GM18505 (cell line): ENCODE data around the gene LRP11.
"Not testable (repeated sequence)": the region's sequence is repeated elsewhere in the genome, so short reads cannot be mapped to it uniquely, and the experiment has no call there.

Source experiments
- ATAC-seq: cut with Tn5 transposase; IDR thresholded peaks from one replicate; pipeline ENCODE4 v1.9.1; 2021; ENCODE audit not compliant: unreplicated experiment
- POLR2A ChIP-seq: IDR thresholded peaks from 4 replicates; pipeline ENCODE4 v1.6.1; 2011; ENCODE audit warnings: borderline replicate concordance; ENCODE audit not compliant: insufficient read depth, insufficient read length; ENCODE audit errors: extremely low read depth

The LRP11 gene

GRCh38 chr6:149903938-149904611, 39.9 kb upstream of the LRP11 start:
- no peak for ATAC-seq
- TF ChIP-seq POLR2A = no peak

DNA sequence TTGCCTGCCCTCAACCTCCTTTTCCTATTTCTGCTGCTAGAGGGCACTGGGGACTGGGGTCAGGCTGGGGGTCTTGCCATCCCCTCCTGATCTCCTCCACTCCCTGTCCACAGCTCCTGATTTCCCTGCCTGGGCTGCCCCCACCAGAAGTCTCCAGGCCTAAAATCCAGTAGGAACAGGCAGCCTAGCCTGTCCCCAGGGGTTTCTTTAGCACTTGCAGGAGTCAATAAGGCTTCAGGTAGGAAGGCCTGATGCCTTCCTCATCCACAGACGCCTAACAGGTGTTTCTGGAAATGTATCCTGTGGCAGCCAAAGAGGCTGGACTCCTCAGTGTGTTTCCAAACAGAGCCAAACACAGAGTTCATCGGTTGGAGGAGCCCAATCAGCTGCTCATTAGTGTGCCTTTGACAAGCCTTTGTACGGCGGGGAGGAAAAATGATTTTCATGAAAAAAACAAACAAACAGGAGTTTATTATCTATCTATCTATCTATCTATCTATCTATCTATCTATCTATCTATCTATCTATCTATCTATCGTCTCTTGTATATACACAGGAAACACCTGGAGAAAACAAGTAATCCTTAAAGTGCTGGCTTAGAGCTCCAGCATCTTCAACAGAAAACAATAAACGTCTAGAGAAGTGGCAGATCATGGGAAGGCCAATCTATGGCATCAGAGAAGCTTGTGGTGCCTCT, 37.4 kb upstream of the LRP11 start:
- no peak for ATAC-seq
- TF ChIP-seq POLR2A = no peak

- no peak for TF ChIP-seq POLR2A
- no peak for ATAC-seq
Observed at GRCh38 chr6:149900620-149901443, 36.7 kb upstream of the LRP11 start.

GRCh38 chr6:149899926-149900619, 35.9 kb upstream of the LRP11 start:
- no peak for ATAC-seq
- TF ChIP-seq POLR2A = no peak

DNA sequence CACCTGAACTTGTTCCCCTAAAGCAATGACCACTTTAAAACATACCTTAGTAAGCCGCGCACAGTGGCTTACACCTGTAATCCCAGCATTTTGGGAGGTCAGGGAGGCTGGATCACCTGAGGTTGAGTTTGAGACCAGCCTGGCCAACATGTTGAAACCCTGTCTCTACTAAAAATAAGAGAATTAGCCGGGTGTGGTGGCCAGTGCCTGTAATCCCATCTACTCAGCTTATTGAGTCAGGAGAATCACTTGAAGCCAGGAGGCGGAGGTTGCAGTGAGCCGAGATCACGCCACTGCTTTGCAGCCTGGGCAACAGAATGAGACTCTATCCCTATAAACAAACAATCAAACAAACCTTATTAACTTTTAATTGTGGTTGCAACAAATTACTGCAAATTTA, 35.3 kb upstream of the LRP11 start:
- ATAC-seq = no peak
- no peak for TF ChIP-seq POLR2A

DNA sequence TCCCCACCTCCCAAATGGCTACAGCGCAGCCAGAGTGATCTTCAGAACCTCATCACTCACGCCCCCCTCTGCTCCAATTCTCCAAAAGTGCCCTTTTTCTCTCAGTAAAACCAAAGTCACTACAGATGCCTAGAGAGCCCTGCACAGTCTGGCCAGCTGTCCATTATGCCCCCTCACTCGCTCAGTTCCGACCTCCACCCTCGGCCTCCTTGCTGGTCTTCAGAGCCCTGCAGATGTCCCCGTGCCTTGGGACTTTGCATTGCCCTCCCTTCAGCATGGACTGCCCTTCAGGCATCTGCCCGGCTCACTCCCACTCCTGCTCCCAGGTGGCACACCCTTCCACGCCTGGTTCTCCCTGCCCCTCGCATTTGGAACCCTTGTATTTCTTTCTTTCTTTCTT, 34.8 kb upstream of the LRP11 start:
- no peak for ATAC-seq
- TF ChIP-seq POLR2A = no peak

DNA sequence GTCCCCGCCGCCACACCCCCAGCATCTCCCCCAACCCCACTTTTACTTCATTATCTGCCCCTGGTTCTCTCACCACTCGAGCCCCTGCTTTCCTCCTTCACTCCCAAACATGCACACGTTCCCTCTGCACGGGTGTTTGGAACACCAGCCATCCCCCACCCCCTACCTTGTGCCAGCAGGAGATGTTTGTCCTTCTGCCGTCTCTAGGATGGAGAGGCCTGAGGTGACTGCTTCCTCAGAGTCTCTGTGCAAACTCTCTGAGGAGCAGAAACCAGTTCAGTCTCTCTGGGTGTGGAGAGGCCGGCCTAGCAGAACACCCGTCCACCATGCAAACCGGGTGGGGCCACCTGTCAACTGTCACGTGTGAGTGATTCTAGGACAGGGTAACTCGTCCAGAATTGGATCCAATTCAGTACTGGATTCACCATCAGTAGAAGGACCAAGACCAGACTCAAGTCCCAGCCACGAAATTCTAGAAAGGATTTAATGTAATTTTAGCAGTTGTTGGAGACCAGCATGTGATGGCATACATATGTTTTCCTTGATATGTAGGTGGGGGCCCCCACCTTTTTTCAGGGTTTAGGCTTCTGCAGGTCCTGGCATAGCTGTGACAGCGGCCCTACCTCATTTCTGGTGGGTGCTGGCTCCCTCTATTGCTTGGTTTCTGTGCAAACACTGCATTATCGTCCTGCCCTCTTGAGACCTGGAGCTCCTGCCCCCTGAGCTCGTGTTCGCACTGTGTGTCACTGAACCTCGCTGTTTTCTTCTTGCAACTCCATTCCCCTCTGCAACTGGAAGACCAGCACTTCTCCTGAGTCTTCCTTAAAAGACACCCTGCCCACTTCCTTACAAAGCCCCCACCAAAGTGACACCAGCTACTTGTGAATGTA, 33.9 kb upstream of the LRP11 start, which contains the start of gene RAET1E:
Gene RAET1E (minus strand): TSS at position 259 of the 890 bp plus-strand sequence. CDS start 7,212 bp downstream, outside the sequence.
- no peak for TF ChIP-seq POLR2A
- ATAC-seq = no peak

GRCh38 chr6:149897015-149897697, 33.0 kb upstream of the LRP11 start:
- no peak for ATAC-seq
- TF ChIP-seq POLR2A = no peak

GRCh38 chr6:149896491-149896890, 32.3 kb upstream of the LRP11 start:
- TF ChIP-seq POLR2A = no peak

DNA sequence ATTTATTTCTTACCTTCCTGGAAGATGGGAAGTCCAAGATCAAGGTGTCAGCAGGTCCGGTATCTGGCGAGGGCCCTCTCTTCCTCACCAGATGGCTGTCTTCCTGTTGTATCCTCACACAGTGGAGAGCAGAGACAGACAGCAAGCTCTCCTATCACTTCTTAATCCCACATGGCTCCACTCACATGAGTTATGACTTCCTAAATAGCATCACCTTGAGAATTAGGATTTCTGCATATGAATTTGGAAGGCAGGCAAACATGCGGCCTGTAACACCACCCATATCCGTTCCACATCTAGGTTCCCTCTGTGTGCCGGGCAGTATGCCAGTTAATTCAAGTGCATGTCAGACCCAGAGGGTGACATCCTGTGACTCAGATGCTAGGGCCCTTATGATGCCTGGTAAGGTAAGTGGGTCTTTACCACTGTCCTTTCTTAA, 31.7 kb upstream of the LRP11 start:
- ATAC-seq = no peak
- no peak for TF ChIP-seq POLR2A

More at GRCh38 chr6:149896491-149896890, 32.3 kb upstream of the LRP11 start:
- ATAC-seq = no peak

DNA sequence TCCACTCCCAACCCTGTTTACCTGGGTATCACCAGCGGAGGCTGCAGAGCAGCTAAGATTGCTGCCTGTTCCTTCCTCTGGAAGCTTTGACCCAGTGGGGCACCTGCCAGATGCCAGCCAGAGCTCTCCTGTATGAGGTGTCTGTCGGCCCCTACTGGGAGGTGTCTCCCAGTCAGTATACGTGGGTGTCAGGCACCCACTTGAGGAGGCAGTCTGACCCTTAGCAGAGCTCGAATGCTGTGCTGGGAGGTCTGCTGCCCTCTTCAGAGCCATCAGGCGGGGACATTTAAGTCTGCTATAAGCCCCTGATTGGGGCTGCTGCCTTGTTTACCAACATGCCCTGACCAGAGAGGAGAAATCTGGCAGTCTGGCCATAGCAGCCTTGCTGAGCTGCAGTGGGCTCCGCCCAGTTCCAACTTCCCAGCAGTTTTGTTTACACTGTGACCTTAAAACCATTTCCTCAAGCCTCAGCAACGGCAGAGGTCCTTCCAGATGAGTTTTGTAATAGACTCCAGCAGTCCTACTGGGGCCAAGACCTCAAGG, 31.0 kb upstream of the LRP11 start:
- no peak for TF ChIP-seq POLR2A
- ATAC-seq = no peak

GRCh38 chr6:149891864-149892263, 27.7 kb upstream of the LRP11 start:
- not testable (repeated sequence) for ATAC-seq

DNA sequence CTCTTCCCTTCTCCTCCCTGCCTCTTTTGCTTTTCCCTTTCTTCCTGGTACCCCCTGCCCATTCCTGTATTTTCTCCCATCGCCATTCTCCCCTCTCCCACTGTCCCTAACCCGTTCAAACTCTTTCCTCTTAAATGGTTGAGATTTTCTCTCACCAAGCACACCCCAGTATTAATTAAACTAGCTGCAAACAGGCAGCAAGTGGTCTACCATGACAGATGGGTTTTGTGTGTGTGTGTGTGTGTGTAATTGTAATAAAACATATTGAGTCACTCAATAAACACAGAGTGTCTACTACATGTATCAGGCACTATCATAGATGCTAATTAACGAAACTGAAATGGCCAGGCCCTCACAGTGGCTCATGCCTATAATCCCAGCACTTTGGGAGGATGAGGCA, 27.1 kb upstream of the LRP11 start:
- no peak for TF ChIP-seq POLR2A
- no peak for ATAC-seq
